Transverse colon (tissue), 3 donors: Measurements from ENCODE around the gene C1orf115.

Experiments
- CTCF ChIP-seq, 5 experiments: fragments of 200-600 bp in 3 of 5; fragments of 450-650 bp in 2 of 5; sonication (generic) in 3 of 5; IDR thresholded peaks; 1 replicate in 2 of 5; 2 replicates in 3 of 5; pipeline ENCODE4 v1.5.1; 2016 to 2017; ENCODE audit warnings: antibody characterized with exemption in 5 of 5, inconsistent platforms in 3 of 5, mild to moderate bottlenecking in 2 of 5, moderate library complexity in 1 of 5
- POLR2A ChIP-seq: fragments of 450-650 bp; IDR thresholded peaks from one replicate; pipeline ENCODE4 v1.6.1; 2016; ENCODE audit warnings: antibody characterized with exemption, mild to moderate bottlenecking, moderate library complexity

DNA sequence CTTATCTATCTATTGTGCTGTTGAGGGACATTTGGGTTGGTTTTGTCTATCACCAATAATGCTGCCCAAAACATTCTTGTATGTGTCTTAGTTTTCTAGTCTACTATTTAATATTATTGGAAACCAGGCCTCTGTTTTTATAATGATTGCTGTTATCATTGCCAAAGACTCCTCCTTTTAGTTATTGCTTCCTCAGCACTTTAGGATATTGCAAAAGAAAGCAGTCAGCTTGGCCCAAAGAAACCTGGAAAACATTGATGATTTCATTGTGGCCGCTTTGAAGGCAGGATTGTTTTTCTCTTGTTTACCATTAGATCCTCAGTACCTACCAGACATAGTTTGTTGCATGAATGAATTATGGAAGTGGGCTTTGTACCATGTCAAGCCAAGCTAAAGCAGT lies 37.4 kb downstream of the C1orf115 start:
- TF ChIP-seq POLR2A (no peak), CTCF (IDR thresholded peaks at IDR 0.05) (no peak)
